NCI-H1105 (cell line): ENCODE data around the gene MRPS30.
A peak's percentile ranks its signal among the peaks of the same experiment; 100 is the strongest.
"Not testable (repeated sequence)": the region's sequence is repeated elsewhere in the genome, so short reads cannot be mapped to it uniquely, and the experiment has no call there.

ENCODE experiments used
- DNase-seq: peaks from one replicate; lab custom pipeline; 2025; lab: John Stamatoyannopoulos, UW

Gene MRPS30

GRCh38 chr5:44821164-44821563 is 12.4 kb downstream of the MRPS30 start:
- DNase-seq = no peak

DNA sequence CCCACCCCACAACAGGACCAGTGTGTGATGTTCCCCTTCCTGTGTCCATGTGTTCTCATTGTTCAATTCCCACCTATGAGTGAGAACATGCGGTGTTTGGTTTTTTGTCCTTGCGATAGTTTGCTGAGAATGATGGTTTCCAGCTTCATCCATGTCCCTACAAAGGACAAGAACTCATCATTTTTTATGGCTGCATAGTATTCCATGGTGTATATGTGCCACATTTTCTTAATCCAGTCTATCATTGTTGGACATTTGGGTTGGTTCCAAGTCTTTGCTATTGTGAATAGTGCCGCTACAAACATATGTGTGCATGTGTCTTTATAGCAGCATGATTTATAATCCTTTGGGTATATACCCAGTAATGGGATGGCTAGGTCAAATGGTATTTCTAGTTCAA is 15.9 kb downstream of the MRPS30 start:
- not testable (repeated sequence) for DNase-seq

DNA sequence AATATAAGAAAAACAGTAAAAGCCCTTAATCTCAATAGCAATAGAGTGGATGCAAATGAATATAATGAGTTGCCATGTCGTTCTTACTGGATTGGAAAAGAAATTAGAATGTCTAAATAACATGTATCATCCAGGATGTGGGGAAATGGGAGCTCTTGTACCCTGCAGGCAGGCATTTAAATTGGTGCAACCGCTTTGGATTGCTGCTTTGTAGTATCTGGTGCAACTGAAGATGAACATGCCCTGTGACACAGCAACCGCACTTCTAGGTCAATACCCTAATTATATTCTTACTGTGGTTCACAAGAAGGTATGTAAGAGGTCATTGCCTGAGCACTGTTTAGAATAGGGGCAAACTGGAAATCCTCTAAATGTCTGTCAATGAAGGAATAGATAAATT is 18.9 kb downstream of the MRPS30 start:
- DNase-seq = no peak

DNA sequence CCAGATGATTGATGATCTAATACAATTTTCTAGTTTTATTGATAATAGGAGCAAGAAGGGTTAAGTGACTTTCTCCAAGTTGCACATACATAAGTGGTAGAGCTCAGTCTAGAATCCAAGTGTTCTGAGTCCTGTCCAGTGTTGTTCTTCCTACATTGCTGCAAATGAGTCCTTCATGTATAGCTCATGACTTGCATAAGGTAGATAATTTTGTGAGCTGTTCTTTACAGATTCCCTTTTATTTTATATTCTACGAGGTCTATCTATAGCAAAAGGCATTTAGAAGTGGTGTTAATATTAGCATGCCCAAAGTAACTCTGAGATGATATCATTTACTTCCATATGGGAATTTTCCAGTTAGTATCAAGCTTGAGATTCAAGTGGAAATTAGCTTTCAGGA is 20.0 kb downstream of the MRPS30 start:
- DNase-seq = no peak

DNA sequence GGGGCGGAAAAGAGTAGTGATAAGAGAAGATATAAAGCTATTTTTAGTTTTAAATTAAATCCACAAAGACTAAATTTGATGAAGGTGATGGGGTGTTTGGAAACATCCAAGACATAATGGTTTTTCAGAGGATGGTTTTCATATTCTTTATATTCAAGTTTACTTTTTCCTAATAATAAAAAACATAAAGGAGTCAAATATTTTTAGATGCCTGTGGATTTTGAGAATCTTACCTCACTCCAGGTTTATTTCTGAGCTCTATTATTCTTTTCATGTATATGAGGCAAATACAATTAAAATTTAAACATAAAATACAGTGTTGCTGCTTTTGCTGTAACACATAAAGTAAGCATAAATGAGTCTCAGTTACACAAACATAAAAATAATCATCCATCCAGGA is 22.2 kb downstream of the MRPS30 start:
- no peak for DNase-seq

DNA sequence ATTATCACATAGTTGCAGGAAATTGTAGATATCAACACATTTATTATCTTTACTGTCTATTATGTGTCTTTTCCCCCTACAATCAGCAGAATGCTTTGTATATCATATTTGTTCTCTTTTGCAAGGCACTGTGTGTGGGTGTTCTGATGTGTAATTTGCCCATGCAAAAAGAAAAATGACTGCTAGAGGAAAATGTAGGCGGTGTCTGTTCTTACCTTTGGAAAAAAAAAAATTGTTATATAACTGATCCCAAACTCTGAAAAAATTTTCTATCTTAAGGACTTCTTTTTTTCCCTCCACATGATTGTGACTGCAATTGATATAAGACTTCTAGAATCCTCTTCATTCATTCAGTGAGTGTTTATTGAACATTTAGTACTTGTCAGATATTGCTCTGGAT is 24.5 kb downstream of the MRPS30 start:
- no peak for DNase-seq

DNA sequence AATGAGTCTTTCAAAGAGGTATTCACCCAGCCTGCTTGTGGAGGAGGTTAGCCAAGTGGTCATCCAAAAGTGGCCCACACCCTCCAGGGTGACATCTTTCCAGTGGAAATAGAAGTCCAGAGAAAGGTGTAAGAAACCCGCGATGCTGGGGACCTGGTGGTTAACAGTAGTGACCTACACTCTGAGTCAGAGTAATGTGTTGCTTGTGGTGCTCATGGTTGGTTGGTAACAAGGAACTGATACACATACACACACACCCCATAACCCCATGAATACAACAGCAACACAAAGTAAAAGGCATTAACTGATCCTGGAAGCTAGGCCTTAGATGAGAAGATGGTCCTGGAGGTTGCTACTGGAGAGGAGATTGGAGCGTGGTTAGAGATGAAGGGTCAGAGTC is 26.9 kb downstream of the MRPS30 start:
- DNase-seq = no peak

GRCh38 chr5:44839018-44839681 is 30.4 kb downstream of the MRPS30 start:
- no peak for DNase-seq

DNA sequence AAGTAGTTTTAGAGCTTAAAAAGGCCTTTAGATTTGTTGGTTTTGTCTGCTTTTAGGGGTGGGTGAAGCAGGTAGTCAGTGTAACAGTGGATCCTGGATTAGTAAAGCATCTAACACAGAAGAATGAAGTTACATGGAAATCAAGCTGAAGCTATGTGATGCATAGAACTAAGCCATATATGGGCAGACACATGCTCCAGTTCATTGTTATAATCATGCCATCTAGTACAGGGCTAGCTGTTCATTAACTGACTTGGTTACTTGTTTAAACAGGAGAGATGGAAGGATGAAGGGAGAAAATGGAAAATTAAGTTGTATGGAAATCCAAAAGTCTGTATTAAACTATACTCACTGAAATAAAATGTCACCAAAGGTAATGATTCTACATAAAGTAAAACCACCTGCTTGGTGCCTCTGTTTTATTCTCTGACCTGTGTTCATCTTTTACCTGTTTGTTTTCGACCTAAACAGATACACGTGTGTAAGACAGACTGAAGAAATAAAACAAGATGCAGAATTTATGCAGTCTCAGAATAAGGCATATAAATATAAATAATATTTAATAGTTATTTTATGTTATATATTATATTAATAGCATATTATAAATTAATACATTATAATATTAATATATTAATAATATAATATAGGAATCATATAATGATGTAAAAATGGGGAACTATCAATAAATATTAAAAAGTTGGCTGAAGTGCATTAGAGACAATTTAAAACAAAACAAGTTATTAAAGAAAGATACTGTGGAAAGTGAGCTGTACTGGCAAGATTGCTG is 33.9 kb downstream of the MRPS30 start:
- DNase-seq = no peak

GRCh38 chr5:44844744-44845143 is 36.0 kb downstream of the MRPS30 start:
- DNase-seq = no peak

- peak; percentile 93 for DNase-seq
Measured at GRCh38 chr5:44845777-44846176, 37.0 kb downstream of the MRPS30 start.

- no peak for DNase-seq
Measured at GRCh38 chr5:44847206-44847852, 38.6 kb downstream of the MRPS30 start.

DNA sequence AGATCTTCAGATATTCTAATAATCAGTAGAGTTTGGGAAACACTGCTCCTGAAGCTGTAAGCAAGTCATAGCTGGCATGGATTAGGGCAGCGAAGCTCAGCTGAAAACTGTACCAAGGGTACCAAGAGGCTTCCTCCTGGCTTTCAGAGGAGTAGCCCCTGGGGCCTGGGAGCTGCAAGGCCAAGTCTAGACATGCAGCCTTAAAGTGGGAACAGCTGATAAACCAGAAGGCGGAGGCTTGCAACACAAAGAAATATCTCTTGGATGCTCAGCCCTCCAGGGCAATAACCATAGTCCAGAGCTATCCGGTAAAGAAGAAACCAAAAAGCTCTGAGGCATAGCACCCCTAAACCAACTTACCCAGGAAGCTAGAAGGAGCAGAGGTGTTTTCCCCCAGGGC is 51.5 kb downstream of the MRPS30 start:
- peak; percentile 35 for DNase-seq

- no peak for DNase-seq
Measured at GRCh38 chr5:44862808-44863207, 54.1 kb downstream of the MRPS30 start.
